HCT116 (cell line): ENCODE data around the gene MLC1.

Experiments
- ELF1 ChIP-seq: IDR thresholded peaks from 2 replicates; pipeline ENCODE4 v1.6.1; 2012; ENCODE audit warnings: low read depth, borderline replicate concordance
- POLR2A ChIP-seq: IDR thresholded peaks from 2 replicates; pipeline ENCODE4 v1.7.0; 2011; ENCODE audit warnings: borderline replicate concordance; ENCODE audit not compliant: insufficient read depth, insufficient read length; ENCODE audit errors: extremely low read depth
- POLR2AphosphoS5 ChIP-seq: IDR thresholded peaks from 2 replicates; pipeline ENCODE4 v1.6.1; 2011; ENCODE audit warnings: mild to moderate bottlenecking, low read depth, low read length, moderate library complexity
- YY1 ChIP-seq: IDR thresholded peaks from 2 replicates; pipeline ENCODE4 v1.6.1; 2011; ENCODE audit warnings: low read length, low read depth, moderate library complexity, mild to moderate bottlenecking; ENCODE audit not compliant: insufficient replicate concordance; ENCODE audit errors: extremely low read depth
- TF ChIP-seq, protein P1 (sequence below), 3 experiments: fragments of 200-600 bp in 1 of 3; sonication (generic) in 1 of 3; IDR thresholded peaks in 2 of 3; conservative IDR thresholded peaks in 1 of 3; 2 replicates each; pipeline ENCODE4 v1.5.1; 2012 to 2017; ENCODE audit warnings: low read depth in 2 of 3, low read length in 2 of 3, antibody characterized with exemption in 1 of 3, borderline replicate concordance in 1 of 3, control low read depth in 1 of 3, mild to moderate bottlenecking in 1 of 3, mixed read lengths in 1 of 3, mixed run types in 1 of 3, moderate library complexity in 1 of 3; ENCODE audit not compliant: insufficient read depth in 1 of 3
- TF ChIP-seq, protein P2 (sequence below): IDR thresholded peaks from 2 replicates; pipeline ENCODE4 v1.6.1; 2012

DNA sequence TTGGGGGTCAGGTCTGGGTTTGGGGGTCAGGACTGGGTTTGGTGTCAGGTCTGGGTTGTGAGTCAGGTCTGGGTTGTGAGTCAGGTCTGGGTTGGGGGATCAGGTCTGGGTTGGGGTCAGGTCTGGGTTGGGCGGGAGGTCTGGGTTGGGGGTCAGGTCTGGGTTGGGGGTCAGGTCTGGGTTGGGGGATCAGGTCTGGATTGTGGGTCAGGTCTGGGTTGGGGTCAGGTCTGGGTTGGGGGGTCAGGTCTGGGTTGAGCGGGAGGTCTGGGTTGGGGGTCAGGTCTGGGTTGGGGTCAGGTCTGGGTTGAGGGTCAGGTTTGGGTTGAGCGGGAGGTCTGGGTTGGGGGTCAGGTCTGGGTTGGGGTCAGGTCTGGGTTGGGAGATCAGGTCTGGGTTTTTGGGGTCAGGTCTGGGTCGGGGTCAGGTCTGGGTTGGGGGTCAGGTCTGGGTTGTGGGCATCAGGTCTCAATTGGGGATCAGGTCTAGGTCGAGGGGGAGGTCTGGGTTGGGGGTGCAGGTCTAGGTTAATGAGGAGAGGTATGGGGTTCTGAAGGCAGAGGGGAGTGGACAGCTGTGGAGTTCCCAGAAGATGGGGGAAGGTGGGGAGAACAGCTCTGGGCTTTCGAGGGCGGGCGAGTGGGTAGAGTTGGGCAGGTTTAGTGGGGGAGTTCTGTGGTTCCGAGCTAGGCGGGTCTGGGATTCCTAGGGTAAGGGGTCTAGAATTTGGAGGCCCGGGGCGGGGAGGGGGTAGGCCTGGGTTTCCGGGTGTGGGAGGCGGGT lies 27.8 kb downstream of the MLC1 start:
- TF ChIP-seq POLR2AphosphoS5 = no peak
- TF ChIP-seq YY1 = no peak
- TF ChIP-seq ELF1 = no peak
- TF ChIP-seq, protein P1, sequence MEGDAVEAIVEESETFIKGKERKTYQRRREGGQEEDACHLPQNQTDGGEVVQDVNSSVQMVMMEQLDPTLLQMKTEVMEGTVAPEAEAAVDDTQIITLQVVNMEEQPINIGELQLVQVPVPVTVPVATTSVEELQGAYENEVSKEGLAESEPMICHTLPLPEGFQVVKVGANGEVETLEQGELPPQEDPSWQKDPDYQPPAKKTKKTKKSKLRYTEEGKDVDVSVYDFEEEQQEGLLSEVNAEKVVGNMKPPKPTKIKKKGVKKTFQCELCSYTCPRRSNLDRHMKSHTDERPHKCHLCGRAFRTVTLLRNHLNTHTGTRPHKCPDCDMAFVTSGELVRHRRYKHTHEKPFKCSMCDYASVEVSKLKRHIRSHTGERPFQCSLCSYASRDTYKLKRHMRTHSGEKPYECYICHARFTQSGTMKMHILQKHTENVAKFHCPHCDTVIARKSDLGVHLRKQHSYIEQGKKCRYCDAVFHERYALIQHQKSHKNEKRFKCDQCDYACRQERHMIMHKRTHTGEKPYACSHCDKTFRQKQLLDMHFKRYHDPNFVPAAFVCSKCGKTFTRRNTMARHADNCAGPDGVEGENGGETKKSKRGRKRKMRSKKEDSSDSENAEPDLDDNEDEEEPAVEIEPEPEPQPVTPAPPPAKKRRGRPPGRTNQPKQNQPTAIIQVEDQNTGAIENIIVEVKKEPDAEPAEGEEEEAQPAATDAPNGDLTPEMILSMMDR (IDR thresholded peaks at IDR 0.05 in 2 of 3, conservative IDR thresholded peaks at IDR 0.05 in 1 of 3; ENCODE audit: borderline replicate concordance in 1 of 3, insufficient read depth in 1 of 3, low read depth in 2 of 3, low read length in 2 of 3) = no peak
- no peak for TF ChIP-seq POLR2A
- TF ChIP-seq, protein P2, sequence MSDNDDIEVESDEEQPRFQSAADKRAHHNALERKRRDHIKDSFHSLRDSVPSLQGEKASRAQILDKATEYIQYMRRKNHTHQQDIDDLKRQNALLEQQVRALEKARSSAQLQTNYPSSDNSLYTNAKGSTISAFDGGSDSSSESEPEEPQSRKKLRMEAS = no peak
